ENCODE measurements around the gene NKAPD1. TPM values are rescaled to one million over a fixed set of nuclear protein-coding genes. Genes with fewer than 3 reads are reported as not detected.
"Not testable (repeated sequence)": the region's sequence is repeated elsewhere in the genome, so short reads cannot be mapped to it uniquely, and the experiment has no call there.

The NKAPD1 gene
- total and polyA plus RNA-seq, 4 donors, result 12.4 to 24.4 (median 13.6) TPM

DNA sequence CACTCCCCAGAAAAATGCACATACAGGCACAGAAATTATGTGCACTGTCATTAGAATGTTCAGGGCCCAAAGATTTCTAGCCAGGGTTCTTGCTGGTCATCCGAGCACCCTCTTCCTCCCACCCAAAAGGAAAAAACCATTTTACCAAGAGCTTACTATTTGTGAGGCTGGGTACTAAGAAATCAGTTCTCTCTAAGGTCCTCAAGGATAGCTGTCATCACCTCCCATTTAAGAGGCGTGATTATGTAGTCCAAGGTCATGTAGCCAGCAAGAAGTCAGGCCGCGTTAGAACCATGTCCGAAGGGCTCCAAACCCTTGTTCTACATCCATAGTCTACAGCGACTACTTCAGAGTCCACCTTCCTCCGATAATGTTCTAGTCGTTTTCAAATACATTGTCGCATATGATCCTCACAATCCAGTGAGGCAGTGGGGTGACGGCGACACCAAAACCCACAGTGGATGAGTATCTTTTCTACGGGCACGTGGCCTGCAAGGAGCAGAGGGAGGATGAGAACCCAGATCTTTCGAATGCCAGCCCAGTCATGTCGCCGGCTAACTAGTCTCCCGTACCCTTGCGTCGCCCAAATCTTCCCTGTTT lies 11.8 kb downstream of the NKAPD1 start:
- H3K27me3 ChIP-seq (ENCODE audit: control insufficient read depth in 3 of 3, insufficient read depth in 3 of 3, low read length in 2 of 3), result no peaks in the 10 kb centered on the region
- peaks cover 11 to 51% (median 39%) of the 10 kb centered on the region in 4 donors for H3K36me3 ChIP-seq (ENCODE audit: control insufficient read depth in 4 of 4, insufficient read depth in 4 of 4, low read length in 4 of 4)
- TF ChIP-seq, protein P1, sequence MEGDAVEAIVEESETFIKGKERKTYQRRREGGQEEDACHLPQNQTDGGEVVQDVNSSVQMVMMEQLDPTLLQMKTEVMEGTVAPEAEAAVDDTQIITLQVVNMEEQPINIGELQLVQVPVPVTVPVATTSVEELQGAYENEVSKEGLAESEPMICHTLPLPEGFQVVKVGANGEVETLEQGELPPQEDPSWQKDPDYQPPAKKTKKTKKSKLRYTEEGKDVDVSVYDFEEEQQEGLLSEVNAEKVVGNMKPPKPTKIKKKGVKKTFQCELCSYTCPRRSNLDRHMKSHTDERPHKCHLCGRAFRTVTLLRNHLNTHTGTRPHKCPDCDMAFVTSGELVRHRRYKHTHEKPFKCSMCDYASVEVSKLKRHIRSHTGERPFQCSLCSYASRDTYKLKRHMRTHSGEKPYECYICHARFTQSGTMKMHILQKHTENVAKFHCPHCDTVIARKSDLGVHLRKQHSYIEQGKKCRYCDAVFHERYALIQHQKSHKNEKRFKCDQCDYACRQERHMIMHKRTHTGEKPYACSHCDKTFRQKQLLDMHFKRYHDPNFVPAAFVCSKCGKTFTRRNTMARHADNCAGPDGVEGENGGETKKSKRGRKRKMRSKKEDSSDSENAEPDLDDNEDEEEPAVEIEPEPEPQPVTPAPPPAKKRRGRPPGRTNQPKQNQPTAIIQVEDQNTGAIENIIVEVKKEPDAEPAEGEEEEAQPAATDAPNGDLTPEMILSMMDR (IDR thresholded peaks at IDR 0.05; ENCODE audit: control extremely low read depth, extremely low read depth), result no peak
- H3K9me3 ChIP-seq (ENCODE audit: control insufficient read depth in 4 of 4, insufficient read depth in 3 of 4, low read length in 3 of 4), result no peaks in the 10 kb centered on the region
- peak overlapping the region; percentile 73 to 87 for H3K27ac ChIP-seq (ENCODE audit: low read depth in 1 of 2, low read length in 1 of 2)
- 5 to 8% methylated on average over 19 of the region's 19 CpGs for WGBS, 2 donors
- peak overlapping the region; percentile 69 to 97 for H3K9ac ChIP-seq (ENCODE audit: insufficient read depth in 1 of 2, low read length in 2 of 2)
- H3K4me3 ChIP-seq, result peak overlapping the region; percentile 98
- DNase-seq (peak in 1 of 3 donors; percentile 42), ATAC-seq (ENCODE audit: insufficient read depth, low FRiP score) (peak; percentile 29)
- peaks cover 0 to 22% (median 8%) of the 10 kb centered on the region in 5 donors for H3K4me1 ChIP-seq (ENCODE audit: control insufficient read depth in 5 of 5, insufficient read depth in 5 of 5, low read length in 5 of 5)

DNA sequence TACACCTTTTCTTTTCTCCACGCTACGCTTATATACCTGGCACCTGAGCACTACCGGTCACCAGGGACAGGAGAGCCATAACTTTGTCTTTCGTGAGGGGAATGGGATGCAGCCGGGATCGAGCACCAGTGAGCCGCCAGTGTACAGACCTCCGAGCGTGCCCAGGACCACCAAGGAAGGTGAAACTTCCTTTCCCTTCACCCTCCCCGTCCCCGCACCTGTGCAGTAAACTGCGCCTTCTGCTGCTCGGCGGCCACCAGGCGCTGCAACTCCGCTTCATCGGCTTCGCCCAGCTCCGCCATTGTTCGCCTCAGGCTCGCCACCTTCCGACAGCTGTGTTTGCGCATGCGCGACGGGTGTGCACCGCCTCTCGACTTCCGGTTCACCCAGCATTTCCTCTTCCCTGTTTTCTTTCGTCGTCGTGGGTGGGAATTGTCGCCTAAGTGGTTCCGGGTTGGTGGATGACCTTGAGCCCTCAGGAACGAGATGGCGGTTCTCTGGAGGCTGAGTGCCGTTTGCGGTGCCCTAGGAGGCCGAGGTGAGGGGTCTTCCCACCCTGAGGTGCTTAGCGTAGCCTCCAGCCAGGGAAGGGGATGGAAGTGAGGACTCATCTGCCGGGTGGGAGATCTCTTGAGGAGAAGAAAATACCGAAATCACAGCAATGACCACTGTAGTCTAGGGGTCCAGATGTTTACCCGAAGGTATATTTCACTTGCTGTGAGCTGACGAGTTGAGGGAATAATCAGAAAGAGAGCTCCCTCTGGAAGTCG lies 12.5 kb downstream of the NKAPD1 start, which contains the start of the genes SDHD and TIMM8B:
SDHD (plus strand) TSS at position 452 of the 770 bp plus-strand sequence; CDS start at position 487, 35 bp downstream.
TIMM8B (minus strand) TSS at position 335 of the 770 bp plus-strand sequence; CDS start at position 302, 33 bp downstream.
- DNase-seq, result peak; percentile 98 to 99 (median 99)
- Histone ChIP-seq H3K27ac (ENCODE audit: low read depth in 1 of 2, low read length in 1 of 2) (peak within 1 kb of the TSS; percentile 86 to 87), H3K4me3 (peak within 1 kb of the TSS; percentile 98), H3K4me1 (ENCODE audit: control insufficient read depth in 5 of 5, insufficient read depth in 5 of 5, low read length in 5 of 5) (peaks cover 0 to 22% (median 8%) of the 10 kb centered on the region in 5 donors), H3K9me3 (ENCODE audit: control insufficient read depth in 4 of 4, insufficient read depth in 3 of 4, low read length in 3 of 4) (no peaks in the 10 kb centered on the region), H3K27me3 (ENCODE audit: control insufficient read depth in 3 of 3, insufficient read depth in 3 of 3, low read length in 2 of 3) (no peaks in the 10 kb centered on the region), H3K36me3 (ENCODE audit: control insufficient read depth in 4 of 4, insufficient read depth in 4 of 4, low read length in 4 of 4) (peaks cover 13 to 54% (median 45%) of the 10 kb centered on the region in 4 donors), H3K9ac (ENCODE audit: insufficient read depth in 1 of 2, low read length in 2 of 2) (peak within 1 kb of the TSS; percentile 78 to 97)
- TF ChIP-seq, protein P1 (IDR thresholded peaks at IDR 0.05; ENCODE audit: control extremely low read depth, extremely low read depth), result no peak
- ATAC-seq (ENCODE audit: insufficient read depth, low FRiP score), result peak; percentile 95
- WGBS, 2 donors, result 0% methylated on average over 45 of the region's 45 CpGs

DNA sequence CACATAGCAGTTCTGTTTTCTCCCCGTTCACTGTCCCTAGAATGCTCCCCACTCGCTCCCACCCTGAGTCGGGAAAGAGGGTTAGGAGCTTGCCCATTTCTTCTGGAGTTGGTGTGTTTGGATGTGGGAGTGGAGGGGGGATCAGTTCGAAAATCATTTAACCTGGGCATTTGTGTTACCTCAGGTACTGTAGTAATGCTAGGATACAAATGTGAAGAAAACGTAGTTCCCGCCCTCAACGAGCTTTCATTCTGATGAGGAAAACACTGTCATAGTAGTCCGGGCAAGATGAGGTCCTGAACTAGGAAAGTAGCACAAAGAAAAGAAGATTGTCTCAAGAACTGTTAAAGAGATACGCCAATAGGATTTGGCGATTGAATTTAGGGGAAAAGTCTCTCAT lies 13.1 kb downstream of the NKAPD1 start:
- 19 to 20% methylated on average over 10 of the region's 10 CpGs for WGBS, 2 donors
- H3K27ac ChIP-seq (ENCODE audit: low read depth in 1 of 2, low read length in 1 of 2), result peak overlapping the region; percentile 86 to 87

DNA sequence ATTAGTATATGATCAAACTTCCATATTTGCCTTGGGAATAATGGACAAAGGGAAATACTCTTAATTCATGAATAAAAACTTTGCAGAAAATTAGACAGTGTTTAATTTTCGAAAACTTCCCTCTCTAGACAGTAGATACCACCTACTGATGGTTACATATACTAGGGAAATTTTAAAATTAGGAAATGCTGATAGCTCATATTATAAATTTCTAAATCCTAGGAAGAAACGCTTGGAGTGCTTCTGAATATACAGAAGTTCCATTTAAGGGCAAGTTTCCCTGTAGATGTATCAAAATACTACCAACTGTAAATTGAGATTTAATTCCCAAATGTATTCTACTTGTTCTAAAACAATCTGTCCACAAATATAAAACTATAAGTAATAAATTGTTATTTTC lies 21.2 kb downstream of the NKAPD1 start:
- H3K36me3 ChIP-seq (ENCODE audit: control insufficient read depth in 4 of 4, insufficient read depth in 4 of 4, low read length in 4 of 4), result peaks cover 10 to 34% (median 17%) of the 10 kb centered on the region in 4 donors
- not testable (repeated sequence) for ATAC-seq (ENCODE audit: insufficient read depth, low FRiP score); H3K27me3 ChIP-seq (ENCODE audit: control insufficient read depth in 3 of 3, insufficient read depth in 3 of 3, low read length in 2 of 3); H3K4me1 ChIP-seq (ENCODE audit: control insufficient read depth in 5 of 5, insufficient read depth in 5 of 5, low read length in 5 of 5); H3K4me3 ChIP-seq; DNase-seq; H3K9ac ChIP-seq (ENCODE audit: insufficient read depth in 1 of 2, low read length in 2 of 2); H3K27ac ChIP-seq (ENCODE audit: low read depth in 1 of 2, low read length in 1 of 2); H3K9me3 ChIP-seq (ENCODE audit: control insufficient read depth in 4 of 4, insufficient read depth in 3 of 4, low read length in 3 of 4)
- 96 to 99% methylated on average over 2 of the region's 2 CpGs for WGBS, 2 donors

More for the DNA sequence above, 13.1 kb downstream of the NKAPD1 start:
- no peak for ATAC-seq (ENCODE audit: insufficient read depth, low FRiP score)
- H3K4me1 ChIP-seq (ENCODE audit: control insufficient read depth in 5 of 5, insufficient read depth in 5 of 5, low read length in 5 of 5), result peaks cover 0 to 22% (median 8%) of the 10 kb centered on the region in 5 donors
- DNase-seq, result peak in 1 of 3 donors; percentile 3
- TF ChIP-seq, protein P1 (IDR thresholded peaks at IDR 0.05; ENCODE audit: control extremely low read depth, extremely low read depth), result no peak
- peak overlapping the region; percentile 78 to 97 for H3K9ac ChIP-seq (ENCODE audit: insufficient read depth in 1 of 2, low read length in 2 of 2)
- peak overlapping the region; percentile 98 for H3K4me3 ChIP-seq
- H3K36me3 ChIP-seq (ENCODE audit: control insufficient read depth in 4 of 4, insufficient read depth in 4 of 4, low read length in 4 of 4), result peaks cover 13 to 53% (median 47%) of the 10 kb centered on the region in 4 donors
- H3K9me3 ChIP-seq (ENCODE audit: control insufficient read depth in 4 of 4, insufficient read depth in 3 of 4, low read length in 3 of 4), result no peaks in the 10 kb centered on the region
- H3K27me3 ChIP-seq (ENCODE audit: control insufficient read depth in 3 of 3, insufficient read depth in 3 of 3, low read length in 2 of 3), result no peaks in the 10 kb centered on the region

All from lung (tissue), 12 donors.